Keratinocyte (primary cell): ENCODE results near the gene SMYD3. TPM values are rescaled to one million over a fixed set of nuclear protein-coding genes. Genes with fewer than 3 reads are reported as not detected.

Source experiments
- DNase-seq: peaks from one replicate; pipeline ENCODE4 v3.0.0-alpha.2; 2011; ENCODE audit warnings: low read depth, missing footprints, low spot score
- FAIRE-seq: peaks from 2 replicates; lab custom pipeline; 2011; peaks lifted over from hg19 to GRCh38; lab: Jason Lieb, UNC
- H2AFZ ChIP-seq: 2 replicates; pipeline ENCODE4 v1.6.0; 2012; ENCODE audit warnings: low read length, control low read depth, inconsistent platforms; ENCODE audit not compliant: control insufficient read depth
- H3K27ac ChIP-seq: 2 replicates; pipeline ENCODE4 v1.5.1; 2011; ENCODE audit warnings: low read length; ENCODE audit not compliant: control insufficient read depth, insufficient read depth
- H3K27me3 ChIP-seq: 3 replicates; pipeline ENCODE4 v1.6.0; 2011; ENCODE audit warnings: low read length; ENCODE audit not compliant: control insufficient read depth, insufficient read depth; ENCODE audit errors: extremely low read depth
- H3K36me3 ChIP-seq, 2 experiments: 2 replicates in 1 of 2; 3 replicates in 1 of 2; pipeline ENCODE4 v1.5.1; 2011; ENCODE audit warnings: low read length in 2 of 2, mild to moderate bottlenecking in 1 of 2; ENCODE audit not compliant: control insufficient read depth in 2 of 2, insufficient read depth in 2 of 2; ENCODE audit errors: extremely low read depth in 1 of 2
- H3K4me1 ChIP-seq: 3 replicates; pipeline ENCODE4 v1.5.1; 2011; ENCODE audit warnings: low read length; ENCODE audit not compliant: control insufficient read depth, insufficient read depth; ENCODE audit errors: extremely low read depth
- H3K4me2 ChIP-seq: 3 replicates; pipeline ENCODE4 v1.6.0; 2011; ENCODE audit warnings: low read depth, low read length; ENCODE audit not compliant: control insufficient read depth, insufficient read depth; ENCODE audit errors: extremely low read depth
- H3K4me3 ChIP-seq, 3 experiments: fragments of 200-600 bp in 1 of 3; sonication (generic) in 1 of 3; 2 replicates in 2 of 3; 3 replicates in 1 of 3; pipeline ENCODE4 v1.5.1; 2011 to 2016; ENCODE audit warnings: low read length in 3 of 3, mild to moderate bottlenecking in 3 of 3, control low read depth in 2 of 3, inconsistent platforms in 1 of 3, low read depth in 1 of 3, mixed read lengths in 1 of 3, mixed run types in 1 of 3, moderate library complexity in 1 of 3; ENCODE audit not compliant: control insufficient read depth in 2 of 3, insufficient read depth in 2 of 3; ENCODE audit errors: extremely low read depth in 1 of 3
- H3K79me2 ChIP-seq: 2 replicates; pipeline ENCODE4 v1.6.0; 2012; ENCODE audit warnings: low read length; ENCODE audit not compliant: control insufficient read depth, insufficient read depth
- H3K9ac ChIP-seq: 3 replicates; pipeline ENCODE4 v1.6.0; 2011; ENCODE audit warnings: low read length; ENCODE audit not compliant: control insufficient read depth, insufficient read depth; ENCODE audit errors: extremely low read depth
- H3K9me1 ChIP-seq: 3 replicates; pipeline ENCODE4 v1.6.0; 2011; ENCODE audit warnings: low read length; ENCODE audit not compliant: control insufficient read depth, insufficient read depth; ENCODE audit errors: extremely low read depth
- H3K9me3 ChIP-seq: 2 replicates; pipeline ENCODE4 v1.5.1; 2012; ENCODE audit warnings: low read depth, low read length; ENCODE audit not compliant: control insufficient read depth
- H4K20me1 ChIP-seq: 3 replicates; pipeline ENCODE4 v1.6.0; 2011; ENCODE audit warnings: low read length; ENCODE audit not compliant: control insufficient read depth, insufficient read depth; ENCODE audit errors: extremely low read depth
- CTCF ChIP-seq, 3 experiments: IDR thresholded peaks in 1 of 3; conservative IDR thresholded peaks in 1 of 3; optimal IDR thresholded peaks in 1 of 3; 2 replicates in 2 of 3; 3 replicates in 1 of 3; pipeline versions ENCODE3 to v1.5.1; 2011; ENCODE audit warnings: low read length in 3 of 3, mild to moderate bottlenecking in 3 of 3, moderate library complexity in 2 of 3, control low read depth in 1 of 3, inconsistent platforms in 1 of 3; ENCODE audit not compliant: insufficient read depth in 2 of 3; ENCODE audit errors: extremely low read depth in 1 of 3
- EZH2 ChIP-seq: IDR thresholded peaks from one replicate; pipeline ENCODE4 v1.6.1; 2012; ENCODE audit warnings: inconsistent platforms, mild to moderate bottlenecking, low read length, moderate library complexity
- dilution Hi-C: fragments of 300-500 bp; cut with MboI; formaldehyde crosslinking; loops from one replicate; pipeline ENCODE4 v1.7.0; 2020; ENCODE audit warnings: low sequenced_read_pairs; ENCODE audit not compliant: extremely low pct_ligation_motif_present
- polyA plus RNA-seq, 5 experiments: library from polyadenylated mRNA; depleted of rRNA in 3 of 5; stranded (reverse) in 3 of 5; stranded (forward) in 1 of 5; unstranded in 1 of 5; fragments of >200 nt; gene quantifications; 1 replicate in 1 of 5; 2 replicates in 3 of 5; 3 replicates in 1 of 5; pipeline versions ENCODE4 v1.2.1 to v1.2.3, GENCODE V29; 2011 to 2012; ENCODE audit warnings: missing spikeins in 2 of 5, low read depth in 1 of 5, low replicate concordance in 1 of 5

Gene SMYD3
- polyA plus RNA-seq, 1 donor (not counting 4 experiments of a cell fraction or from before 2014, with no cell fraction given), result 31.0 TPM

DNA sequence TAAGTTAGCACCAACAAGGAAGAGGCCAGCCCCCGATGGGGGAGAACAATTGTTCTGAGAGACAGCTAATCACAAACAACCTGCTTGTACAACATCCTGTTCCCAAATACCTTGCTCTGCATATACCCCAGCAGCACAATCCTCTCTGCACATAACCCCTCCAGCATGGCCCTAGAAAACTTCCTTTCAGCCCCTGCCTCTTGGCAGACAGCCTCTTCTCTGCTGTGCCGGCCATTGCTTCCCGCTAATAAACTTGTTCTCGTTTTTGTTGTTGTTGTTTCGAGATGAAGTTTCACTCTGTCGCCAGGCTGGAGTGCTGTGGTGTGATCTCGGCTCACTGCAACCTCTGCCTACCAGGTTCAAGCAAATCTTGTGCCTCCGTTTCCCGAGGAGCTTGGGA, 392.7 kb downstream of the SMYD3 start:
- H3K4me3 ChIP-seq, result no peak overlapping the region
- TF ChIP-seq EZH2 (no peak), CTCF (optimal IDR thresholded peaks at IDR 0.05 in 1 of 3, IDR thresholded peaks at IDR 0.05 in 1 of 3, conservative IDR thresholded peaks at IDR 0.05 in 1 of 3; ENCODE audit: extremely low read depth in 1 of 3, insufficient read depth in 2 of 3, low read length in 3 of 3) (no peak)

GRCh38 chr1:246113555-246114095, 393.5 kb downstream of the SMYD3 start:
- Histone ChIP-seq H3K9ac (no peak overlapping the region), H3K4me2 (no peak overlapping the region), H3K27ac (no peak overlapping the region), H3K4me3 (no peak overlapping the region), H4K20me1 (no peaks in the 10 kb centered on the region), H3K79me2 (no peaks in the 10 kb centered on the region), H2AFZ (no peak overlapping the region), H3K9me3 (no peaks in the 10 kb centered on the region), H3K4me1 (no peaks in the 10 kb centered on the region), H3K9me1 (no peaks in the 10 kb centered on the region), H3K27me3 (no peaks in the 10 kb centered on the region), H3K36me3 (no peaks in the 10 kb centered on the region)
- no peak for FAIRE-seq
- TF ChIP-seq CTCF (optimal IDR thresholded peaks at IDR 0.05 in 1 of 3, IDR thresholded peaks at IDR 0.05 in 1 of 3, conservative IDR thresholded peaks at IDR 0.05 in 1 of 3; ENCODE audit: extremely low read depth in 1 of 3, insufficient read depth in 2 of 3, low read length in 3 of 3), result no peak
- TF ChIP-seq EZH2, result no peak
- no peak for DNase-seq
- dilution Hi-C loops, result no loop called here

More for the DNA sequence above, 392.7 kb downstream of the SMYD3 start:
- Histone ChIP-seq H3K4me2 (no peak overlapping the region), H3K4me1 (no peaks in the 10 kb centered on the region), H3K9me3 (no peaks in the 10 kb centered on the region), H3K9me1 (no peaks in the 10 kb centered on the region), H4K20me1 (no peaks in the 10 kb centered on the region), H3K27me3 (no peaks in the 10 kb centered on the region), H3K36me3 (no peaks in the 10 kb centered on the region), H3K9ac (no peak overlapping the region), H3K27ac (no peak overlapping the region), H2AFZ (no peak overlapping the region), H3K79me2 (no peaks in the 10 kb centered on the region)
- dilution Hi-C loops, result no loop called here
- no peak for FAIRE-seq
- DNase-seq, result no peak
